Loucy (cell line): ENCODE measurements around the gene WIZ.

Source experiments
- H2AFZ ChIP-seq: fragments of 200-600 bp; sonication (generic); 2 replicates; pipeline ENCODE4 v1.6.0; 2016; ENCODE audit warnings: antibody characterized with exemption, mild to moderate bottlenecking, low read length, moderate library complexity
- H3F3A ChIP-seq: fragments of 200-600 bp; 2 replicates; pipeline ENCODE4 v1.6.0; 2016; ENCODE audit warnings: antibody characterized with exemption, low read depth, mild to moderate bottlenecking
- H3K27me3 ChIP-seq: fragments of 200-600 bp; sonication (generic); 2 replicates; pipeline ENCODE4 v1.6.1; 2014; ENCODE audit warnings: low read length, mild to moderate bottlenecking; ENCODE audit not compliant: insufficient read depth, poor library complexity, severe bottlenecking
- H3K36me3 ChIP-seq: fragments of 200-600 bp; sonication (generic); 2 replicates; pipeline ENCODE4 v1.6.1; 2016; ENCODE audit warnings: low read length; ENCODE audit not compliant: insufficient read depth
- H3K4me1 ChIP-seq: fragments of 200-600 bp; sonication (generic); 2 replicates; pipeline ENCODE4 v1.5.1; 2014; ENCODE audit warnings: low read length, mild to moderate bottlenecking; ENCODE audit not compliant: insufficient read depth, poor library complexity, severe bottlenecking
- H3K4me2 ChIP-seq: fragments of 200-600 bp; sonication (generic); 2 replicates; pipeline ENCODE4 v1.6.0; 2014; ENCODE audit warnings: antibody characterized with exemption, low read length, low read depth, mild to moderate bottlenecking; ENCODE audit not compliant: poor library complexity, severe bottlenecking
- H3K4me3 ChIP-seq: fragments of 200-600 bp; sonication (generic); 2 replicates; pipeline ENCODE4 v1.5.1; 2014; ENCODE audit warnings: low read length, mild to moderate bottlenecking, mixed read lengths; ENCODE audit not compliant: poor library complexity, severe bottlenecking
- H3K79me2 ChIP-seq: fragments of 200-600 bp; sonication (generic); 2 replicates; pipeline ENCODE4 v1.6.1; 2014; ENCODE audit warnings: low read length; ENCODE audit not compliant: insufficient read depth
- H3K9ac ChIP-seq: fragments of 200-600 bp; sonication (generic); 2 replicates; pipeline ENCODE4 v1.6.0; 2014; ENCODE audit warnings: mild to moderate bottlenecking, low read depth, low read length, moderate library complexity; ENCODE audit not compliant: poor library complexity, severe bottlenecking
- H3K9me2 ChIP-seq: fragments of 200-600 bp; sonication (generic); replicated peaks from 2 replicates; pipeline ENCODE4 v1.6.1; 2016; ENCODE audit warnings: low read depth, low read length, mixed read lengths
- H3K9me3 ChIP-seq: fragments of 200-600 bp; sonication (generic); 2 replicates; pipeline ENCODE4 v1.6.1; 2014; ENCODE audit warnings: mild to moderate bottlenecking, antibody characterized with exemption, low read length, low read depth; ENCODE audit not compliant: insufficient read depth
- H4K20me1 ChIP-seq: fragments of 200-600 bp; sonication (generic); 2 replicates; pipeline ENCODE4 v1.6.0; 2014; ENCODE audit warnings: antibody characterized with exemption, low read length, mild to moderate bottlenecking; ENCODE audit not compliant: insufficient read depth, poor library complexity, severe bottlenecking
- EZH2phosphoT487 ChIP-seq: fragments of 200-600 bp; IDR thresholded peaks from 2 replicates; pipeline ENCODE4 v1.6.1; 2018; ENCODE audit warnings: antibody characterized with exemption, mild to moderate bottlenecking, moderate library complexity, borderline replicate concordance
- TF ChIP-seq, protein P1 (sequence below): fragments of 200-600 bp; sonication (generic); conservative IDR thresholded peaks from 2 replicates; pipeline ENCODE4 v1.5.1; 2014; ENCODE audit warnings: mild to moderate bottlenecking, antibody characterized with exemption, low read length

Gene WIZ

GRCh38 chr19:15381429-15381828 lies 68.3 kb downstream of the WIZ start:
- Histone ChIP-seq H3K4me1 (peaks cover 20% of the 10 kb centered on the region), H3K27me3 (peaks cover 8% of the 10 kb centered on the region), H3F3A (no peaks in the 10 kb centered on the region; the same call in 1 of the 2 replicates), H2AFZ (no peak overlapping the region), H3K36me3 (peaks cover 20% of the 10 kb centered on the region; the same call in 1 of the 2 replicates), H3K4me3 (no peak overlapping the region), H3K79me2 (peaks cover 33% of the 10 kb centered on the region), H3K9ac (no peak overlapping the region), H3K4me2 (no peak overlapping the region), H3K9me3 (no peaks in the 10 kb centered on the region), H3K9me2 (no peaks in the 10 kb centered on the region), H4K20me1 (peaks cover 24% of the 10 kb centered on the region)
- TF ChIP-seq, protein P1, sequence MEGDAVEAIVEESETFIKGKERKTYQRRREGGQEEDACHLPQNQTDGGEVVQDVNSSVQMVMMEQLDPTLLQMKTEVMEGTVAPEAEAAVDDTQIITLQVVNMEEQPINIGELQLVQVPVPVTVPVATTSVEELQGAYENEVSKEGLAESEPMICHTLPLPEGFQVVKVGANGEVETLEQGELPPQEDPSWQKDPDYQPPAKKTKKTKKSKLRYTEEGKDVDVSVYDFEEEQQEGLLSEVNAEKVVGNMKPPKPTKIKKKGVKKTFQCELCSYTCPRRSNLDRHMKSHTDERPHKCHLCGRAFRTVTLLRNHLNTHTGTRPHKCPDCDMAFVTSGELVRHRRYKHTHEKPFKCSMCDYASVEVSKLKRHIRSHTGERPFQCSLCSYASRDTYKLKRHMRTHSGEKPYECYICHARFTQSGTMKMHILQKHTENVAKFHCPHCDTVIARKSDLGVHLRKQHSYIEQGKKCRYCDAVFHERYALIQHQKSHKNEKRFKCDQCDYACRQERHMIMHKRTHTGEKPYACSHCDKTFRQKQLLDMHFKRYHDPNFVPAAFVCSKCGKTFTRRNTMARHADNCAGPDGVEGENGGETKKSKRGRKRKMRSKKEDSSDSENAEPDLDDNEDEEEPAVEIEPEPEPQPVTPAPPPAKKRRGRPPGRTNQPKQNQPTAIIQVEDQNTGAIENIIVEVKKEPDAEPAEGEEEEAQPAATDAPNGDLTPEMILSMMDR: no peak
- TF ChIP-seq EZH2phosphoT487: no peak

GRCh38 chr19:15379999-15380647 lies 69.6 kb downstream of the WIZ start:
- H3K9me3 ChIP-seq: no peaks in the 10 kb centered on the region
- H3K79me2 ChIP-seq: peaks cover 40% of the 10 kb centered on the region
- peaks cover 22% of the 10 kb centered on the region for H3K4me1 ChIP-seq
- no peaks in the 10 kb centered on the region for H3K9me2 ChIP-seq
- peak overlapping the region; percentile 60 for H3K4me2 ChIP-seq
- peaks cover 8% of the 10 kb centered on the region for H3K27me3 ChIP-seq
- H4K20me1 ChIP-seq: peaks cover 34% of the 10 kb centered on the region
- peak overlapping the region; percentile 44 for H3K9ac ChIP-seq
- peaks cover 16% of the 10 kb centered on the region; the same call in 1 of the 2 replicates for H3K36me3 ChIP-seq
- H3F3A ChIP-seq: no peaks in the 10 kb centered on the region; the same call in 1 of the 2 replicates
- peak overlapping the region; percentile 59 for H3K4me3 ChIP-seq
- no peak overlapping the region; the same call in 1 of the 2 replicates for H2AFZ ChIP-seq
- TF ChIP-seq, protein P1: no peak
- no peak for TF ChIP-seq EZH2phosphoT487

- TF ChIP-seq, protein P1: no peak
- TF ChIP-seq EZH2phosphoT487: no peak
- Histone ChIP-seq H3K9ac (peak within 1 kb of the TSS; percentile 96), H4K20me1 (peaks cover 42% of the 10 kb centered on the region), H3K9me2 (no peaks in the 10 kb centered on the region), H3K4me3 (peak within 1 kb of the TSS; percentile 100), H3K36me3 (peaks cover 16% of the 10 kb centered on the region; the same call in 1 of the 2 replicates), H3K79me2 (peaks cover 48% of the 10 kb centered on the region), H3K4me2 (peak within 1 kb of the TSS; percentile 92), H3K27me3 (peaks cover 8% of the 10 kb centered on the region), H2AFZ (peak within 1 kb of the TSS; percentile 77), H3K4me1 (peaks cover 22% of the 10 kb centered on the region), H3F3A (no peaks in the 10 kb centered on the region; the same call in 1 of the 2 replicates), H3K9me3 (no peaks in the 10 kb centered on the region)
Observed at GRCh38 chr19:15379083-15379998, 70.4 kb downstream of the WIZ start, which contains the start of gene AKAP8. Gene AKAP8, minus strand, starts transcription at chr19:15379787. Its CDS starts 56 bp downstream, at chr19:15379731.
